22Rv1 (cell line): ENCODE results near the gene DCHS1.

ENCODE experiments used
- CTCF ChIP-seq: fragments of 450-650 bp; IDR thresholded peaks from 2 replicates; pipeline ENCODE4 v1.5.1; 2017; ENCODE audit warnings: mild to moderate bottlenecking
- ZFX ChIP-seq: fragments of 450-650 bp; IDR thresholded peaks from 2 replicates; pipeline ENCODE4 v1.6.1; 2017; ENCODE audit warnings: antibody characterized with exemption, borderline replicate concordance

- TF ChIP-seq CTCF (no peak), ZFX (no peak)
These were observed 1.2 kb downstream of the DCHS1 start for GRCh38 chr11:6654281-6655019.
